Keratinocyte (primary cell): ENCODE data around the gene CLK3. TPM values are rescaled to one million over a fixed set of nuclear protein-coding genes. Genes with fewer than 3 reads are reported as not detected.

Experiments
- DNase-seq: peaks from one replicate; pipeline ENCODE4 v3.0.0-alpha.2; 2011; ENCODE audit warnings: low read depth, missing footprints, low spot score
- FAIRE-seq: peaks from 2 replicates; lab custom pipeline; 2011; peaks lifted over from hg19 to GRCh38; lab: Jason Lieb, UNC
- H2AFZ ChIP-seq: 2 replicates; pipeline ENCODE4 v1.6.0; 2012; ENCODE audit warnings: low read length, control low read depth, inconsistent platforms; ENCODE audit not compliant: control insufficient read depth
- H3K27ac ChIP-seq: 2 replicates; pipeline ENCODE4 v1.5.1; 2011; ENCODE audit warnings: low read length; ENCODE audit not compliant: control insufficient read depth, insufficient read depth
- H3K27me3 ChIP-seq: 3 replicates; pipeline ENCODE4 v1.6.0; 2011; ENCODE audit warnings: low read length; ENCODE audit not compliant: control insufficient read depth, insufficient read depth; ENCODE audit errors: extremely low read depth
- H3K36me3 ChIP-seq, 2 experiments: 2 replicates in 1 of 2; 3 replicates in 1 of 2; pipeline ENCODE4 v1.5.1; 2011; ENCODE audit warnings: low read length in 2 of 2, mild to moderate bottlenecking in 1 of 2; ENCODE audit not compliant: control insufficient read depth in 2 of 2, insufficient read depth in 2 of 2; ENCODE audit errors: extremely low read depth in 1 of 2
- H3K4me1 ChIP-seq: 3 replicates; pipeline ENCODE4 v1.5.1; 2011; ENCODE audit warnings: low read length; ENCODE audit not compliant: control insufficient read depth, insufficient read depth; ENCODE audit errors: extremely low read depth
- H3K4me2 ChIP-seq: 3 replicates; pipeline ENCODE4 v1.6.0; 2011; ENCODE audit warnings: low read depth, low read length; ENCODE audit not compliant: control insufficient read depth, insufficient read depth; ENCODE audit errors: extremely low read depth
- H3K4me3 ChIP-seq, 3 experiments: fragments of 200-600 bp in 1 of 3; sonication (generic) in 1 of 3; 2 replicates in 2 of 3; 3 replicates in 1 of 3; pipeline ENCODE4 v1.5.1; 2011 to 2016; ENCODE audit warnings: low read length in 3 of 3, mild to moderate bottlenecking in 3 of 3, control low read depth in 2 of 3, inconsistent platforms in 1 of 3, low read depth in 1 of 3, mixed read lengths in 1 of 3, mixed run types in 1 of 3, moderate library complexity in 1 of 3; ENCODE audit not compliant: control insufficient read depth in 2 of 3, insufficient read depth in 2 of 3; ENCODE audit errors: extremely low read depth in 1 of 3
- H3K79me2 ChIP-seq: 2 replicates; pipeline ENCODE4 v1.6.0; 2012; ENCODE audit warnings: low read length; ENCODE audit not compliant: control insufficient read depth, insufficient read depth
- H3K9ac ChIP-seq: 3 replicates; pipeline ENCODE4 v1.6.0; 2011; ENCODE audit warnings: low read length; ENCODE audit not compliant: control insufficient read depth, insufficient read depth; ENCODE audit errors: extremely low read depth
- H3K9me1 ChIP-seq: 3 replicates; pipeline ENCODE4 v1.6.0; 2011; ENCODE audit warnings: low read length; ENCODE audit not compliant: control insufficient read depth, insufficient read depth; ENCODE audit errors: extremely low read depth
- H3K9me3 ChIP-seq: 2 replicates; pipeline ENCODE4 v1.5.1; 2012; ENCODE audit warnings: low read depth, low read length; ENCODE audit not compliant: control insufficient read depth
- H4K20me1 ChIP-seq: 3 replicates; pipeline ENCODE4 v1.6.0; 2011; ENCODE audit warnings: low read length; ENCODE audit not compliant: control insufficient read depth, insufficient read depth; ENCODE audit errors: extremely low read depth
- CTCF ChIP-seq, 3 experiments: IDR thresholded peaks in 1 of 3; conservative IDR thresholded peaks in 1 of 3; optimal IDR thresholded peaks in 1 of 3; 2 replicates in 2 of 3; 3 replicates in 1 of 3; pipeline versions ENCODE3 to v1.5.1; 2011; ENCODE audit warnings: low read length in 3 of 3, mild to moderate bottlenecking in 3 of 3, moderate library complexity in 2 of 3, control low read depth in 1 of 3, inconsistent platforms in 1 of 3; ENCODE audit not compliant: insufficient read depth in 2 of 3; ENCODE audit errors: extremely low read depth in 1 of 3
- EZH2 ChIP-seq: IDR thresholded peaks from one replicate; pipeline ENCODE4 v1.6.1; 2012; ENCODE audit warnings: inconsistent platforms, mild to moderate bottlenecking, low read length, moderate library complexity
- dilution Hi-C: fragments of 300-500 bp; cut with MboI; formaldehyde crosslinking; loops from one replicate; pipeline ENCODE4 v1.7.0; 2020; ENCODE audit warnings: low sequenced_read_pairs; ENCODE audit not compliant: extremely low pct_ligation_motif_present
- polyA plus RNA-seq, 5 experiments: library from polyadenylated mRNA; depleted of rRNA in 3 of 5; stranded (reverse) in 3 of 5; stranded (forward) in 1 of 5; unstranded in 1 of 5; fragments of >200 nt; gene quantifications; 1 replicate in 1 of 5; 2 replicates in 3 of 5; 3 replicates in 1 of 5; pipeline versions ENCODE4 v1.2.1 to v1.2.3, GENCODE V29; 2011 to 2012; ENCODE audit warnings: missing spikeins in 2 of 5, low read depth in 1 of 5, low replicate concordance in 1 of 5

CLK3 gene
- polyA plus RNA-seq, 1 donor (not counting 4 experiments of a cell fraction or from before 2014, with no cell fraction given) = 61.2 TPM

DNA sequence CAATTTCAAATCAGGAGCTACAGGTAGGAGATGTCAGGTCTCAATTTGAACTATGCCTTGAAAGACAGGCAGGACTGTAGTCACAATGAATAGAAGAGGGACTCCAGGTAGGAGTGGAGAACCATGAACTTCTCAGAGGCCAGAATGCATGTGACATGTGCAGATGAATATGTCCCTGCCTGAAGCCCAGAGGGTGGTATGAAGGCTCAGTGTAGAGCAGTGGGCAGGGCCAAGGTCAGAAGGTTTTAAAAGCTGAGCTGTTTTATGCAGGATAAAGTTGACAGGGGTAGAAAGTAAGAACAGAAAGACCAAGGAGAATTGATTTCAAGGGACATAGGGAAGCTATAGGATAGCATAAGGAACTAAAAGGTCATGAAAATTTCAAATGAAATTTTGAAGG lies 30.8 kb downstream of the CLK3 start:
- no peak overlapping the region for H2AFZ ChIP-seq
- peaks cover 5% of the 10 kb centered on the region for H4K20me1 ChIP-seq
- DNase-seq = no peak
- peaks cover 4 to 5% of the 10 kb centered on the region in 2 experiments for H3K36me3 ChIP-seq
- no peak overlapping the region for H3K27ac ChIP-seq
- H3K4me2 ChIP-seq = no peak overlapping the region
- H3K79me2 ChIP-seq = peaks cover 10% of the 10 kb centered on the region
- TF ChIP-seq CTCF (optimal IDR thresholded peaks at IDR 0.05 in 1 of 3, IDR thresholded peaks at IDR 0.05 in 1 of 3, conservative IDR thresholded peaks at IDR 0.05 in 1 of 3; ENCODE audit: extremely low read depth in 1 of 3, insufficient read depth in 2 of 3, low read length in 3 of 3) (no peak), EZH2 (no peak)
- dilution Hi-C loops = loop anchor here (10.0 kb wide), 1 partner anchor 128 kb away; no protein-coding TSS in a partner anchor
- H3K9ac ChIP-seq = no peak overlapping the region
- H3K27me3 ChIP-seq = no peaks in the 10 kb centered on the region
- no peak overlapping the region for H3K4me3 ChIP-seq
- FAIRE-seq = no peak
- H3K9me1 ChIP-seq = peaks cover 3% of the 10 kb centered on the region
- H3K9me3 ChIP-seq = no peaks in the 10 kb centered on the region
- H3K4me1 ChIP-seq = peaks cover 23% of the 10 kb centered on the region

DNA sequence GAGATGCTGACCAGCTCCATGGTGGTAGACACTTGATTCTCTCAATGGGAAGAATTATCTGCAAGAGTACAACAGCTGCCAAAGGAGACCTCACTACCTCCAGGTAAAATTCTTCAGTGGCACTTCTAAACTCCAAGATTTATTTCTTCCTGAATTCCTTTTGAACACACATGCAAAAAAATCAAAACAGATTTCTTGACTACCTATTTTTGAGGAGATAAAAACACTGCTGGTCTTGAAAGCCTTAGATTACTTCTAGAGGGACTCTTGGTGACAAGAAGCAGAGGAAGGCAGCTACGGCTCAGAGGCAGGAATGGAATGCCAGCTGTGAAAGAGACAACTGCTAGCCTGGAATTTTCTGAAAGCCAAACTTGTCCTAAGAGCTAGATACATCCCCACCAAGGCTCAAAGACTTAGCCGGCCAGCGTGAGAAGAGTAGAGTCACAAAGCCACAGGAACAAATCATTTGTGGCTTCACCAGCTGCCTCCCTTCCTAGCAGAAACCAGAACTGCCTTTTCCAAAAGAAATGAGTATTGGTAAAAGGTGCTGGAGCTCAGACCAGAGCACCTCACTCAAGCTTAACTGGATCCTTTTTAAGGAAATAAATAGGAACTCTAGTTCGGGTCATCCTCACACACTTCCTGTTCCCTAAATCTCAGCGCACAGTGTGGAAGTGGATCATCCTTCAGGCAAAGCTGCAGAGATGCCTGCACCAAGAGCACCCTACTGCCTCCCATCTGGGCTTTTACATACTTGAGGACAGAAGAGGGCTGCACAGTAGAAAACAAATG lies 32.6 kb downstream of the CLK3 start:
- FAIRE-seq (no peak), DNase-seq (no peak)
- Histone ChIP-seq H3K27me3 (no peaks in the 10 kb centered on the region), H3K27ac (no peak overlapping the region), H3K4me2 (no peak overlapping the region), H3K9ac (no peak overlapping the region), H2AFZ (no peak overlapping the region), H3K9me1 (peaks cover 1% of the 10 kb centered on the region), H4K20me1 (no peaks in the 10 kb centered on the region), H3K4me1 (peaks cover 9% of the 10 kb centered on the region), H3K9me3 (no peaks in the 10 kb centered on the region), H3K36me3 (peaks cover 4 to 5% of the 10 kb centered on the region in 2 experiments), H3K4me3 (no peak overlapping the region), H3K79me2 (peaks cover 8% of the 10 kb centered on the region)
- TF ChIP-seq EZH2 (no peak), CTCF (optimal IDR thresholded peaks at IDR 0.05 in 1 of 3, IDR thresholded peaks at IDR 0.05 in 1 of 3, conservative IDR thresholded peaks at IDR 0.05 in 1 of 3; ENCODE audit: extremely low read depth in 1 of 3, insufficient read depth in 2 of 3, low read length in 3 of 3) (no peak)
- dilution Hi-C loops = loop anchor here (10.0 kb wide), 1 partner anchor 127 kb away; no protein-coding TSS in a partner anchor
